K562 (cell line): ENCODE measurements around the gene ERFL. TPM values are rescaled to one million over a fixed set of nuclear protein-coding genes. Genes with fewer than 3 reads are reported as not detected.

Source experiments
- CBX8 ChIP-seq: fragments of 200-600 bp; sonication (generic); IDR thresholded peaks from 2 replicates; pipeline ENCODE4 v1.6.1; 2012; ENCODE audit warnings: borderline replicate concordance, mixed run types, low read depth, mild to moderate bottlenecking, moderate library complexity, mixed read lengths, low read length, control low read depth, inconsistent platforms; ENCODE audit not compliant: poor library complexity, severe bottlenecking; ENCODE audit errors: extremely low read depth
- CREM ChIP-seq: IDR thresholded peaks from 2 replicates; pipeline ENCODE4 v1.6.1; 2014; ENCODE audit warnings: antibody characterized with exemption, low read depth
- CTBP1 ChIP-seq: fragments of 450-650 bp; IDR thresholded peaks from 2 replicates; pipeline ENCODE4 v1.6.1; 2016; ENCODE audit warnings: borderline replicate concordance
- EP400 ChIP-seq: fragments of 450-650 bp; IDR thresholded peaks from 2 replicates; pipeline ENCODE4 v1.6.1; 2017; ENCODE audit warnings: antibody characterized with exemption, mild to moderate bottlenecking, moderate library complexity
- FOS ChIP-seq: IDR thresholded peaks from 3 replicates; pipeline ENCODE4 v1.6.1; 2011; ENCODE audit not compliant: insufficient read length; ENCODE audit errors: extremely low read depth
- FOSL1 ChIP-seq: fragments of 200-800 bp; sonication (Bioruptor generic); conservative IDR thresholded peaks from 2 replicates; pipeline ENCODE4 v1.6.1; 2016; ENCODE audit warnings: missing genetic modification characterization, missing compliant biosample characterization
- JUND ChIP-seq, 2 experiments: IDR thresholded peaks; 2 replicates in 1 of 2; 3 replicates in 1 of 2; pipeline ENCODE4 v1.6.1; 2011; ENCODE audit warnings: borderline replicate concordance in 2 of 2, low read depth in 2 of 2, low read length in 2 of 2, improper control_type of control experiment in 1 of 2, missing biosample characterization in 1 of 2, missing genetic modification characterization in 1 of 2, missing genetic modification reagents in 1 of 2
- L3MBTL2 ChIP-seq: fragments of 450-650 bp; IDR thresholded peaks from 2 replicates; pipeline ENCODE4 v1.6.1; 2016; ENCODE audit warnings: mild to moderate bottlenecking, moderate library complexity
- MAZ ChIP-seq, 2 experiments: fragments of 450-650 bp in 1 of 2; sonication (generic) in 1 of 2; formaldehyde crosslinking; IDR thresholded peaks in 1 of 2; conservative IDR thresholded peaks in 1 of 2; 2 replicates each; pipeline versions ENCODE4 v1.4.0 to v1.5.0; 2020; ENCODE audit warnings: mild to moderate bottlenecking in 1 of 2, missing genetic modification reagents in 1 of 2
- MEF2D ChIP-seq: conservative IDR thresholded peaks from 2 replicates; pipeline ENCODE4 v1.6.1; 2016; ENCODE audit warnings: low read depth, missing genetic modification characterization, missing compliant biosample characterization
- POLR2G ChIP-seq: fragments of 200-400 bp; formaldehyde crosslinking; IDR thresholded peaks from 2 replicates; pipeline ENCODE4 v1.6.1; 2017; ENCODE audit warnings: low read depth, mild to moderate bottlenecking, antibody characterized with exemption, low read length, moderate library complexity
- RBFOX2 ChIP-seq: fragments of 200-400 bp; formaldehyde crosslinking; IDR thresholded peaks from 2 replicates; pipeline ENCODE4 v1.6.1; 2017; ENCODE audit warnings: low read depth, mild to moderate bottlenecking, low read length, moderate library complexity
- SMARCA5 ChIP-seq: fragments of 450-650 bp; IDR thresholded peaks from 2 replicates; pipeline ENCODE4 v1.6.1; 2016
- TRIM28 ChIP-seq: fragments of 450-650 bp; IDR thresholded peaks from 2 replicates; pipeline ENCODE4 v1.6.1; 2017
- ZFX ChIP-seq: sonication (generic); formaldehyde crosslinking; IDR thresholded peaks from 2 replicates; pipeline ENCODE4 v1.8.0; 2022; ENCODE audit warnings: mild to moderate bottlenecking, missing genetic modification reagents, moderate library complexity
- polyA plus RNA-seq, 8 experiments: library from polyadenylated mRNA; depleted of rRNA in 4 of 8; stranded (reverse) in 5 of 8; unstranded in 3 of 8; fragments of >200 nt; fragmentation: Nextera tagmentation in 2 of 8; fragmentation: Illumina TruSeq in 1 of 8; extraction: Ambion mirVana in 2 of 8; extraction: Trizol in 1 of 8; gene quantifications; 2 replicates each; pipeline versions ENCODE4 v1.2.1 to v1.2.3, GENCODE V29; 2011 to 2014; ENCODE audit warnings: inconsistent platforms in 1 of 8, missing spikeins in 1 of 8
- total RNA-seq, 7 experiments: library from RNA; depleted of rRNA in 6 of 7; stranded (reverse); fragments of >200 nt in 6 of 7; fragmentation: Illumina TruSeq in 2 of 7; extraction: Trizol in 2 of 7; gene quantifications; 2 replicates each; pipeline versions ENCODE4 v1.2.1 to v1.2.3, GENCODE V29; 2011 to 2021; ENCODE audit warnings: low replicate concordance in 1 of 7
- TF ChIP-seq, protein P1 (sequence below): IDR thresholded peaks from 3 replicates; pipeline ENCODE4 v1.6.1; 2011; ENCODE audit warnings: borderline replicate concordance, mild to moderate bottlenecking, moderate library complexity; ENCODE audit not compliant: insufficient read length; ENCODE audit errors: extremely low read depth
- TF ChIP-seq, protein P2 (sequence below): fragments of 450-650 bp; IDR thresholded peaks from 2 replicates; pipeline ENCODE4 v1.6.1; 2014; ENCODE audit warnings: low read depth, mild to moderate bottlenecking, moderate library complexity, borderline replicate concordance
- TF ChIP-seq, protein P3 (sequence below): sonication (generic); formaldehyde crosslinking; IDR thresholded peaks from 2 replicates; pipeline ENCODE4 v1.8.0; 2022; ENCODE audit warnings: missing genetic modification reagents, mild to moderate bottlenecking, moderate library complexity, borderline replicate concordance
- TF ChIP-seq, protein P4 (sequence below): IDR thresholded peaks from 2 replicates; pipeline ENCODE4 v1.6.1; 2014; ENCODE audit warnings: antibody characterized with exemption

The ERFL gene
- total and polyA plus RNA-seq, 9 of the 15 experiments (the other 6 are each of a cell fraction or from before 2014, with no cell fraction given): 0.07 to 0.75 (median 0.32) TPM; not detected in 4

DNA sequence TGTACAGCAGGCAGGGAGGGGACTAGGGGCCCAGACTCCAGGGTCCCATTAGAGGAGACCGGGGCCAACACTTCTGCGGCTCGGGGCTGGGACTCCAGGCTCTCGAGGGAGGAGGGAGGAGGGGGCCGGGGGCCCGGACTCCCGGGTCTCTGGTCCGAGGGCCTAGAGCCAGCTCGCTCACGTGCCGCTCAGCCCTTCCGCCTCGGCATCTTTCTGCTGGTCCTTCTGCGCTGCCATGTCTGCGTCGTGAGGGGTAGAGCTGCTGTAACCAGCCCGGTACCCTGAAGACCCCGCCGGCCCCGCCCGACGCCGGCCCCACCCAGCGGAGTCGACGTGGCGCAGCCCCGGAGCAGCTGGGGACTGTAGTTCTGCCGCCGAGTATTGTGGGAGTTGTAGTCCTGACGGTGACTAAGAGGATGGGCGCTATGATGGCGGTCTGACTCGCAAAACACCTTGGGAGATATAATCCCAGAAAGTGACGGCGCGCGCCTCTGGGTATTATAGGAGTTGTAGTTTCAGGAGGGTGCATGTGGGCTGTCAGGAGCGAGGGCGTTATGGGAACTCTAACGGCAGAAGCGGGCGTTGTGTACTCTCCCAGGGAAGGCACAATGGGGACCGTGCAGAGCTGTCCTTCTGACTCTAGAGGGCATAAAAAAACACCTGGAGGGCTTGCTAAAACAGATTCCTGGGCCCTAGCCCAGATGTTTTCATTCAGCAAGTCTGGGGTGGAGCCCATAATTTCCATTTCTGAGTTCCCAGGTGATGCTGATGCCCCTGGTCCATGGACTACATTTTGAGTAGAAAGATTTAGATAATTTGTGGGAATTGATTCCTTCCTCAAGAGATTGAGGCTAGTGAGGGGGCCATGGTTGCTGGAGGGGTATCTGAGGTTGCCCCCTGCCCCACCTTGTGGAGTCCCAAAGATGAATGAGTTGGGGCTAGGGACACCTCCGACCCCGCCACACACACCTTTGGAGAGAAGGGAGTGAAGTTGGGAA is 31.1 kb upstream of the ERFL start, which contains the start of gene RABAC1 (continued):
- TF ChIP-seq, protein P1, sequence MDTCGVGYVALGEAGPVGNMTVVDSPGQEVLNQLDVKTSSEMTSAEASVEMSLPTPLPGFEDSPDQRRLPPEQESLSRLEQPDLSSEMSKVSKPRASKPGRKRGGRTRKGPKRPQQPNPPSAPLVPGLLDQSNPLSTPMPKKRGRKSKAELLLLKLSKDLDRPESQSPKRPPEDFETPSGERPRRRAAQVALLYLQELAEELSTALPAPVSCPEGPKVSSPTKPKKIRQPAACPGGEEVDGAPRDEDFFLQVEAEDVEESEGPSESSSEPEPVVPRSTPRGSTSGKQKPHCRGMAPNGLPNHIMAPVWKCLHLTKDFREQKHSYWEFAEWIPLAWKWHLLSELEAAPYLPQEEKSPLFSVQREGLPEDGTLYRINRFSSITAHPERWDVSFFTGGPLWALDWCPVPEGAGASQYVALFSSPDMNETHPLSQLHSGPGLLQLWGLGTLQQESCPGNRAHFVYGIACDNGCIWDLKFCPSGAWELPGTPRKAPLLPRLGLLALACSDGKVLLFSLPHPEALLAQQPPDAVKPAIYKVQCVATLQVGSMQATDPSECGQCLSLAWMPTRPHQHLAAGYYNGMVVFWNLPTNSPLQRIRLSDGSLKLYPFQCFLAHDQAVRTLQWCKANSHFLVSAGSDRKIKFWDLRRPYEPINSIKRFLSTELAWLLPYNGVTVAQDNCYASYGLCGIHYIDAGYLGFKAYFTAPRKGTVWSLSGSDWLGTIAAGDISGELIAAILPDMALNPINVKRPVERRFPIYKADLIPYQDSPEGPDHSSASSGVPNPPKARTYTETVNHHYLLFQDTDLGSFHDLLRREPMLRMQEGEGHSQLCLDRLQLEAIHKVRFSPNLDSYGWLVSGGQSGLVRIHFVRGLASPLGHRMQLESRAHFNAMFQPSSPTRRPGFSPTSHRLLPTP: no peak
- TF ChIP-seq TRIM28 (no peak), EP400 (peak; percentile 90), L3MBTL2 (peak; percentile 44; the same call in 1 of the 2 replicates), CTBP1 (peak; percentile 37; the same call in 1 of the 2 replicates), POLR2G (peak; percentile 59), FOS (no peak), ZFX (CRISPR knock-in tag) (peak; percentile 81), CREM (peak; percentile 95), RBFOX2 (peak; percentile 62), MAZ (CRISPR knock-in tag; conservative IDR thresholded peaks at IDR 0.05 in 1 of 2, IDR thresholded peaks at IDR 0.05 in 1 of 2) (peak; percentile 88 to 92), FOSL1 (tag) (peak; percentile 73), JUND (IDR thresholded peaks at IDR 0.05; ENCODE audit: borderline replicate concordance, low read depth, low read length) (peak; percentile 64), JUND (tag; IDR thresholded peaks at IDR 0.05; ENCODE audit: borderline replicate concordance, low read depth, low read length) (peak; percentile 53; the same call in 2 of the 3 replicates), CBX8 (no peak), SMARCA5 (no peak), MEF2D (tag) (no peak)
- TF ChIP-seq, protein P2, sequence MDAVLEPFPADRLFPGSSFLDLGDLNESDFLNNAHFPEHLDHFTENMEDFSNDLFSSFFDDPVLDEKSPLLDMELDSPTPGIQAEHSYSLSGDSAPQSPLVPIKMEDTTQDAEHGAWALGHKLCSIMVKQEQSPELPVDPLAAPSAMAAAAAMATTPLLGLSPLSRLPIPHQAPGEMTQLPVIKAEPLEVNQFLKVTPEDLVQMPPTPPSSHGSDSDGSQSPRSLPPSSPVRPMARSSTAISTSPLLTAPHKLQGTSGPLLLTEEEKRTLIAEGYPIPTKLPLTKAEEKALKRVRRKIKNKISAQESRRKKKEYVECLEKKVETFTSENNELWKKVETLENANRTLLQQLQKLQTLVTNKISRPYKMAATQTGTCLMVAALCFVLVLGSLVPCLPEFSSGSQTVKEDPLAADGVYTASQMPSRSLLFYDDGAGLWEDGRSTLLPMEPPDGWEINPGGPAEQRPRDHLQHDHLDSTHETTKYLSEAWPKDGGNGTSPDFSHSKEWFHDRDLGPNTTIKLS: peak; percentile 99
- TF ChIP-seq, protein P3, sequence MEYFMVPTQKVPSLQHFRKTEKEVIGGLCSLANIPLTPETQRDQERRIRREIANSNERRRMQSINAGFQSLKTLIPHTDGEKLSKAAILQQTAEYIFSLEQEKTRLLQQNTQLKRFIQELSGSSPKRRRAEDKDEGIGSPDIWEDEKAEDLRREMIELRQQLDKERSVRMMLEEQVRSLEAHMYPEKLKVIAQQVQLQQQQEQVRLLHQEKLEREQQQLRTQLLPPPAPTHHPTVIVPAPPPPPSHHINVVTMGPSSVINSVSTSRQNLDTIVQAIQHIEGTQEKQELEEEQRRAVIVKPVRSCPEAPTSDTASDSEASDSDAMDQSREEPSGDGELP: peak; percentile 94
- TF ChIP-seq, protein P4, sequence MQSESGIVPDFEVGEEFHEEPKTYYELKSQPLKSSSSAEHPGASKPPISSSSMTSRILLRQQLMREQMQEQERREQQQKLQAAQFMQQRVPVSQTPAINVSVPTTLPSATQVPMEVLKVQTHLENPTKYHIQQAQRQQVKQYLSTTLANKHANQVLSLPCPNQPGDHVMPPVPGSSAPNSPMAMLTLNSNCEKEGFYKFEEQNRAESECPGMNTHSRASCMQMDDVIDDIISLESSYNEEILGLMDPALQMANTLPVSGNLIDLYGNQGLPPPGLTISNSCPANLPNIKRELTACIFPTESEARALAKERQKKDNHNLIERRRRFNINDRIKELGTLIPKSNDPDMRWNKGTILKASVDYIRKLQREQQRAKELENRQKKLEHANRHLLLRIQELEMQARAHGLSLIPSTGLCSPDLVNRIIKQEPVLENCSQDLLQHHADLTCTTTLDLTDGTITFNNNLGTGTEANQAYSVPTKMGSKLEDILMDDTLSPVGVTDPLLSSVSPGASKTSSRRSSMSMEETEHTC: 0 out of 2 replicates have a peak, but pooled peaks have one; percentile 49
